HCT116 (cell line): ENCODE data around the gene SULT2B1. TPM values are rescaled to one million over a fixed set of nuclear protein-coding genes. Genes with fewer than 3 reads are reported as not detected.

Experiments
- ATAC-seq: fragments of 200-7000 bp; cut with Tn5 transposase; 2 replicates; pipeline ENCODE4 v1.9.1; 2020; ENCODE audit warnings: mild to moderate bottlenecking, moderate library complexity
- BruUV-seq: library from RNA; stranded (reverse); fragments of 400-500 nt; replicated peaks from 2 replicates; lab custom pipeline; 2021; lab: Mats Ljungman, UMichigan
- CTCF ChIA-PET: fragments of 300-600 bp; sonication (Branson Sonifier 250); formaldehyde crosslinking; loops from one replicate; lab custom pipeline; 2021; ENCODE audit warnings: antibody characterized with exemption; lab: Charles Lee
- POLR2A ChIA-PET: fragments of 300-600, 350-600 bp; sonication (Branson Sonifier 250); formaldehyde crosslinking; loops from one replicate; lab custom pipeline; 2021; ENCODE audit warnings: antibody characterized with exemption; lab: Charles Lee
- RAD21 ChIA-PET, 2 experiments: fragments of 300-600 bp; sonication (Branson Sonifier 250); formaldehyde crosslinking; loops; one replicate each; lab custom pipeline; 2023; ENCODE audit warnings: low total read pairs in 2 of 2; ENCODE audit not compliant: uncharacterized antibody in 2 of 2, unreplicated experiment in 2 of 2, low non-redundant PET in 1 of 2; lab: Charles Lee
- DNase-seq: peaks from one replicate; pipeline ENCODE4 v3.0.0-alpha.2; 2010; ENCODE audit warnings: low read depth, low spot score
- H2AFZ ChIP-seq: fragments of 200-600 bp; shearing (Covaris generic), sonication (generic); 2 replicates; pipeline ENCODE4 v1.6.1; 2017; ENCODE audit warnings: low read depth, mixed run types, mixed read lengths, antibody characterized with exemption, low read length; ENCODE audit not compliant: poor library complexity, severe bottlenecking
- H3K27ac ChIP-seq: 2 replicates; pipeline ENCODE4 v1.5.1; 2012; ENCODE audit warnings: low read depth, low read length
- H3K27me3 ChIP-seq: fragments of 200-600 bp; sonication (generic); 2 replicates; pipeline ENCODE4 v1.6.1; 2016; ENCODE audit warnings: mixed run types, low read length, mixed read lengths; ENCODE audit not compliant: insufficient read depth
- H3K36me3 ChIP-seq, 2 experiments: fragments of 200-500 bp in 1 of 2; fragments of 200-600 bp in 1 of 2; sonication (Bioruptor generic) in 1 of 2; sonication (generic) in 1 of 2; 2 replicates each; pipeline versions ENCODE4 v1.5.1 to v1.6.1; 2014 to 2016; ENCODE audit warnings: low read length in 2 of 2, inconsistent platforms in 1 of 2, mixed read lengths in 1 of 2, mixed run types in 1 of 2; ENCODE audit not compliant: insufficient read depth in 2 of 2, control insufficient read depth in 1 of 2
- H3K4me1 ChIP-seq, 2 experiments: fragments of 200-600 bp in 1 of 2; sonication (generic) in 1 of 2; 2 replicates each; pipeline versions ENCODE4 v1.5.1 to v1.6.1; 2012 to 2017; ENCODE audit warnings: low read length in 2 of 2, inconsistent platforms in 1 of 2, mild to moderate bottlenecking in 1 of 2, mixed read lengths in 1 of 2, mixed run types in 1 of 2, moderate library complexity in 1 of 2; ENCODE audit not compliant: insufficient read depth in 2 of 2, control insufficient read depth in 1 of 2
- H3K4me2 ChIP-seq: fragments of 200-600 bp; sonication (generic); 2 replicates; pipeline ENCODE4 v1.6.1; 2017; ENCODE audit warnings: mixed run types, low read length, mixed read lengths
- H3K4me3 ChIP-seq, 2 experiments: fragments of 200-600 bp in 1 of 2; sonication (generic) in 1 of 2; replicated peaks in 1 of 2; 2 replicates each; pipeline ENCODE4 v1.5.1; 2011 to 2016; ENCODE audit warnings: low read length in 2 of 2, control low read depth in 1 of 2, low read depth in 1 of 2, mild to moderate bottlenecking in 1 of 2, mixed read lengths in 1 of 2, mixed run types in 1 of 2
- H3K79me2 ChIP-seq: fragments of 200-600 bp; sonication (generic); 2 replicates; pipeline ENCODE4 v1.6.1; 2017; ENCODE audit warnings: mild to moderate bottlenecking, mixed run types, low read length, moderate library complexity, mixed read lengths; ENCODE audit not compliant: insufficient read depth
- H3K9ac ChIP-seq: fragments of 200-600 bp; sonication (generic); 2 replicates; pipeline ENCODE4 v1.6.1; 2016; ENCODE audit warnings: low read length, mixed read lengths
- H3K9me2 ChIP-seq: fragments of 200-600 bp; sonication (generic), shearing (Covaris generic); 2 replicates; pipeline ENCODE4 v1.6.1; 2017; ENCODE audit warnings: mixed run types, mild to moderate bottlenecking, moderate library complexity; ENCODE audit not compliant: insufficient read depth
- H3K9me3 ChIP-seq, 2 experiments: fragments of 200-500 bp in 1 of 2; fragments of 200-600 bp in 1 of 2; sonication (Bioruptor generic) in 1 of 2; sonication (generic) in 1 of 2; 2 replicates each; pipeline ENCODE4 v1.6.1; 2014 to 2017; ENCODE audit warnings: low read length in 2 of 2, mixed read lengths in 2 of 2, inconsistent platforms in 1 of 2, low read depth in 1 of 2, mild to moderate bottlenecking in 1 of 2, mixed run types in 1 of 2, moderate library complexity in 1 of 2; ENCODE audit not compliant: control insufficient read depth in 1 of 2, insufficient read depth in 1 of 2
- H4K20me1 ChIP-seq: fragments of 200-600 bp; sonication (generic), shearing (Covaris generic); 2 replicates; pipeline ENCODE4 v1.6.1; 2017; ENCODE audit warnings: mixed run types, mild to moderate bottlenecking, moderate library complexity; ENCODE audit not compliant: insufficient read depth
- CBX3 ChIP-seq: IDR thresholded peaks from 2 replicates; pipeline ENCODE4 v1.6.1; 2012; ENCODE audit warnings: low read depth
- CEBPB ChIP-seq: IDR thresholded peaks from 2 replicates; pipeline ENCODE4 v1.6.1; 2012; ENCODE audit warnings: low read depth
- FOSL1 ChIP-seq: IDR thresholded peaks from 2 replicates; pipeline ENCODE4 v1.6.1; 2012; ENCODE audit warnings: low read depth
- JUND ChIP-seq: IDR thresholded peaks from 2 replicates; pipeline ENCODE4 v1.6.1; 2012
- POLR2A ChIP-seq: IDR thresholded peaks from 2 replicates; pipeline ENCODE4 v1.7.0; 2011; ENCODE audit warnings: borderline replicate concordance; ENCODE audit not compliant: insufficient read depth, insufficient read length; ENCODE audit errors: extremely low read depth
- POLR2AphosphoS5 ChIP-seq: IDR thresholded peaks from 2 replicates; pipeline ENCODE4 v1.6.1; 2011; ENCODE audit warnings: mild to moderate bottlenecking, low read depth, low read length, moderate library complexity
- RAD21 ChIP-seq: IDR thresholded peaks from 2 replicates; pipeline ENCODE4 v1.6.1; 2012; ENCODE audit warnings: low read depth, mild to moderate bottlenecking
- SP1 ChIP-seq: IDR thresholded peaks from 2 replicates; pipeline ENCODE4 v1.6.1; 2012; ENCODE audit warnings: low read depth
- SRF ChIP-seq: IDR thresholded peaks from 2 replicates; pipeline ENCODE4 v1.6.1; 2012; ENCODE audit warnings: low read depth
- YY1 ChIP-seq: IDR thresholded peaks from 2 replicates; pipeline ENCODE4 v1.6.1; 2011; ENCODE audit warnings: low read length, low read depth, moderate library complexity, mild to moderate bottlenecking; ENCODE audit not compliant: insufficient replicate concordance; ENCODE audit errors: extremely low read depth
- ZNF274 ChIP-seq: fragments of 200-500 bp; sonication (Bioruptor generic); IDR thresholded peaks from 2 replicates; pipeline ENCODE4 v1.6.1; 2014; ENCODE audit warnings: mild to moderate bottlenecking, low read depth, low read length, inconsistent platforms
- intact Hi-C: fragments of 100-400 bp; cut with micrococcal nuclease; formaldehyde crosslinking; loops from 2 replicates; pipeline ENCODE4 v1.10.0; 2022
- total RNA-seq: library from RNA; stranded (reverse); gene quantifications from one replicate; pipeline ENCODE4 v1.2.1, GENCODE V29; 2021; ENCODE audit not compliant: unreplicated experiment
- TF ChIP-seq, protein P1 (sequence below), 3 experiments: fragments of 200-600 bp in 1 of 3; sonication (generic) in 1 of 3; IDR thresholded peaks in 2 of 3; conservative IDR thresholded peaks in 1 of 3; 2 replicates each; pipeline ENCODE4 v1.5.1; 2012 to 2017; ENCODE audit warnings: low read depth in 2 of 3, low read length in 2 of 3, antibody characterized with exemption in 1 of 3, borderline replicate concordance in 1 of 3, control low read depth in 1 of 3, mild to moderate bottlenecking in 1 of 3, mixed read lengths in 1 of 3, mixed run types in 1 of 3, moderate library complexity in 1 of 3; ENCODE audit not compliant: insufficient read depth in 1 of 3
- TF ChIP-seq, protein P2 (sequence below): IDR thresholded peaks from 2 replicates; pipeline ENCODE4 v1.6.1; 2012
- TF ChIP-seq, protein P3 (sequence below): IDR thresholded peaks from 2 replicates; pipeline ENCODE4 v1.6.1; 2012

The SULT2B1 gene
- total RNA-seq, 1 experiment from 2014 or later = 4.8 TPM

DNA sequence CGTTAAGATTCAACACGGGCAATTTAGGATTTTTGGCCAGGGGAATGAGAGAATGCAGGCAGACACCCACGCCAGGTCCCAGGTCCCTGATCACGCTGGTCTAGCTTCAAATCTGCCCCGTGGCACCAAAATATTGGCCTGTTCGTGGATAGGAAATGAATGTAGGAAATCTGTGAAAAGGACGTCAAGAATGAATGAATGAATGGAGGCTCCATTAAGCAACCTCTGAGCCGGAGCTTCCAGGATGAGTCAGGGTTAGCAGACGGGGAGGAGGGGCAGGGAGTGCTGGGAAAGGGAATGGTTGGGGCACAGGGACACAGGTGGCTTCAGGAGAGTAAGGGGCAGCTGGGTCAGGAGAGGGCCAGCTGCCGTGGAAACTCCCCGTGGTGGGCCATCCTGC lies 4.2 kb downstream of the SULT2B1 start:
- ChIA-PET CTCF (interaction anchor here (0.9 kb wide), 2 partner anchors 50 to 66 kb away, joined by 3 read pairs; no protein-coding TSS in a partner anchor), POLR2A (interaction anchor here (0.5 to 1.3 kb wide), 3 partner anchors 12 to 164 kb away, joined by 3 read pairs; no protein-coding TSS in a partner anchor)
- H4K20me1 ChIP-seq = no peaks in the 10 kb centered on the region

More for the DNA sequence above, 4.2 kb downstream of the SULT2B1 start:
- intact Hi-C loops = no loop called here
- Histone ChIP-seq H3K9me2 (no peaks in the 10 kb centered on the region), H3K4me1 (peaks cover 61 to 86% of the 10 kb centered on the region in 2 experiments), H3K4me2 (peak overlapping the region; percentile 75), H3K27ac (peak overlapping the region; percentile 48), H3K27me3 (no peaks in the 10 kb centered on the region), H3K9ac (peak overlapping the region; percentile 29), H3K4me3 (peak overlapping the region in 1 of 2 experiments; percentile 24; a peak in 2 of 4 replicates), H3K36me3 (no peaks in the 10 kb centered on the region), H3K79me2 (no peaks in the 10 kb centered on the region), H3K9me3 (no peaks in the 10 kb centered on the region), H2AFZ (peak overlapping the region; percentile 81)
- RAD21 ChIA-PET = interaction anchor here in 1 of 2 experiments (0.6 kb wide), 1 partner anchor 48 kb away, joined by 6 read pairs; no protein-coding TSS in a partner anchor
- BruUV-seq = no TSS peak
- ATAC-seq (peak; percentile 46), DNase-seq (no peak)
- TF ChIP-seq POLR2AphosphoS5 (peak; percentile 49; the same call in 1 of the 2 replicates), ZNF274 (no peak), YY1 (peak; percentile 47), SP1 (peak; percentile 56; the same call in 1 of the 2 replicates), SRF (no peak), POLR2A (no peak), CBX3 (peak; percentile 88), RAD21 (no peak), JUND (peak; percentile 67), FOSL1 (peak; percentile 67), CEBPB (peak; percentile 92)
- TF ChIP-seq, protein P1, sequence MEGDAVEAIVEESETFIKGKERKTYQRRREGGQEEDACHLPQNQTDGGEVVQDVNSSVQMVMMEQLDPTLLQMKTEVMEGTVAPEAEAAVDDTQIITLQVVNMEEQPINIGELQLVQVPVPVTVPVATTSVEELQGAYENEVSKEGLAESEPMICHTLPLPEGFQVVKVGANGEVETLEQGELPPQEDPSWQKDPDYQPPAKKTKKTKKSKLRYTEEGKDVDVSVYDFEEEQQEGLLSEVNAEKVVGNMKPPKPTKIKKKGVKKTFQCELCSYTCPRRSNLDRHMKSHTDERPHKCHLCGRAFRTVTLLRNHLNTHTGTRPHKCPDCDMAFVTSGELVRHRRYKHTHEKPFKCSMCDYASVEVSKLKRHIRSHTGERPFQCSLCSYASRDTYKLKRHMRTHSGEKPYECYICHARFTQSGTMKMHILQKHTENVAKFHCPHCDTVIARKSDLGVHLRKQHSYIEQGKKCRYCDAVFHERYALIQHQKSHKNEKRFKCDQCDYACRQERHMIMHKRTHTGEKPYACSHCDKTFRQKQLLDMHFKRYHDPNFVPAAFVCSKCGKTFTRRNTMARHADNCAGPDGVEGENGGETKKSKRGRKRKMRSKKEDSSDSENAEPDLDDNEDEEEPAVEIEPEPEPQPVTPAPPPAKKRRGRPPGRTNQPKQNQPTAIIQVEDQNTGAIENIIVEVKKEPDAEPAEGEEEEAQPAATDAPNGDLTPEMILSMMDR (IDR thresholded peaks at IDR 0.05 in 2 of 3, conservative IDR thresholded peaks at IDR 0.05 in 1 of 3; ENCODE audit: borderline replicate concordance in 1 of 3, insufficient read depth in 1 of 3, low read depth in 2 of 3, low read length in 2 of 3) = no peak
- TF ChIP-seq, protein P2, sequence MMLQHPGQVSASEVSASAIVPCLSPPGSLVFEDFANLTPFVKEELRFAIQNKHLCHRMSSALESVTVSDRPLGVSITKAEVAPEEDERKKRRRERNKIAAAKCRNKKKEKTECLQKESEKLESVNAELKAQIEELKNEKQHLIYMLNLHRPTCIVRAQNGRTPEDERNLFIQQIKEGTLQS = no peak
- TF ChIP-seq, protein P3, sequence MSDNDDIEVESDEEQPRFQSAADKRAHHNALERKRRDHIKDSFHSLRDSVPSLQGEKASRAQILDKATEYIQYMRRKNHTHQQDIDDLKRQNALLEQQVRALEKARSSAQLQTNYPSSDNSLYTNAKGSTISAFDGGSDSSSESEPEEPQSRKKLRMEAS = peak; percentile 65
